ENCODE data around the gene MACROD2. TPM values are rescaled to one million over a fixed set of nuclear protein-coding genes. Genes with fewer than 3 reads are reported as not detected.
A peak's percentile ranks its signal among the peaks of the same experiment; 100 is the strongest.

Gene MACROD2
- total and polyA plus RNA-seq, 4 donors: 0.66 to 10.5 (median 3.3) TPM

DNA sequence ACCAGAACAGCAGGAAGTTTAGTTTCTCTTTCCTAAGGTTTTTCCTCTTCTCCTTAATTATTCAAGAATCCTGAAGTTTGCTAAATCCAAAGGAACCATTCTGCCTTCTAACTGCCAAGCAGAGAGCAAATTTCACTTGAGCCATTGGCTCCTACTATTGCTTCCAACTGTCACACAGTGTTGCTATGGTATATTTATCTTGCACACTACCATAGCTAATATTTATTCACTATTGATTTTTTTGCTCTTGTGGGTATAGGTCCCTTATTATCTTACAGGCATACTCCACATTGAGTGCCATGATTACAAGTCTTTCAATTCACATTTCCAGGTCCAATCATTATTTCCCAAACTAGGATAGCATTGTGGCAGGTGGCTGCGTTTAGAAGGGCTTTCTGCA lies 608.8 kb downstream of the MACROD2 start:
- no peak overlapping the region for H3K9ac ChIP-seq (ENCODE audit: low read depth in 1 of 2, low read length in 2 of 2)
- H3K27ac ChIP-seq (ENCODE audit: low read depth in 1 of 2, low read length in 2 of 2): no peak overlapping the region
- no peak overlapping the region for H3K4me3 ChIP-seq (ENCODE audit: low read depth in 1 of 3, low read length in 3 of 3)
- no peak for DNase-seq (ENCODE audit: low spot score)
- no peaks in the 10 kb centered on the region for H3K36me3 ChIP-seq (ENCODE audit: control insufficient read depth in 4 of 4, insufficient read depth in 3 of 4, low read depth in 1 of 4, low read length in 3 of 4)
- 88% methylated on average over 1 of the region's 1 CpG for WGBS
- H3K27me3 ChIP-seq (ENCODE audit: control insufficient read depth in 4 of 4, insufficient read depth in 4 of 4, low read length in 3 of 4): no peaks in the 10 kb centered on the region
- TF ChIP-seq JUND (IDR thresholded peaks at IDR 0.05) (no peak), TAF1 (conservative IDR thresholded peaks at IDR 0.05) (no peak), HNF4A (conservative IDR thresholded peaks at IDR 0.05) (no peak), RXRA (IDR thresholded peaks at IDR 0.05) (no peak), SP1 (IDR thresholded peaks at IDR 0.05) (no peak), FOXA2 (IDR thresholded peaks at IDR 0.05) (no peak), YY1 (IDR thresholded peaks at IDR 0.05) (no peak)
- TF ChIP-seq, protein P1, sequence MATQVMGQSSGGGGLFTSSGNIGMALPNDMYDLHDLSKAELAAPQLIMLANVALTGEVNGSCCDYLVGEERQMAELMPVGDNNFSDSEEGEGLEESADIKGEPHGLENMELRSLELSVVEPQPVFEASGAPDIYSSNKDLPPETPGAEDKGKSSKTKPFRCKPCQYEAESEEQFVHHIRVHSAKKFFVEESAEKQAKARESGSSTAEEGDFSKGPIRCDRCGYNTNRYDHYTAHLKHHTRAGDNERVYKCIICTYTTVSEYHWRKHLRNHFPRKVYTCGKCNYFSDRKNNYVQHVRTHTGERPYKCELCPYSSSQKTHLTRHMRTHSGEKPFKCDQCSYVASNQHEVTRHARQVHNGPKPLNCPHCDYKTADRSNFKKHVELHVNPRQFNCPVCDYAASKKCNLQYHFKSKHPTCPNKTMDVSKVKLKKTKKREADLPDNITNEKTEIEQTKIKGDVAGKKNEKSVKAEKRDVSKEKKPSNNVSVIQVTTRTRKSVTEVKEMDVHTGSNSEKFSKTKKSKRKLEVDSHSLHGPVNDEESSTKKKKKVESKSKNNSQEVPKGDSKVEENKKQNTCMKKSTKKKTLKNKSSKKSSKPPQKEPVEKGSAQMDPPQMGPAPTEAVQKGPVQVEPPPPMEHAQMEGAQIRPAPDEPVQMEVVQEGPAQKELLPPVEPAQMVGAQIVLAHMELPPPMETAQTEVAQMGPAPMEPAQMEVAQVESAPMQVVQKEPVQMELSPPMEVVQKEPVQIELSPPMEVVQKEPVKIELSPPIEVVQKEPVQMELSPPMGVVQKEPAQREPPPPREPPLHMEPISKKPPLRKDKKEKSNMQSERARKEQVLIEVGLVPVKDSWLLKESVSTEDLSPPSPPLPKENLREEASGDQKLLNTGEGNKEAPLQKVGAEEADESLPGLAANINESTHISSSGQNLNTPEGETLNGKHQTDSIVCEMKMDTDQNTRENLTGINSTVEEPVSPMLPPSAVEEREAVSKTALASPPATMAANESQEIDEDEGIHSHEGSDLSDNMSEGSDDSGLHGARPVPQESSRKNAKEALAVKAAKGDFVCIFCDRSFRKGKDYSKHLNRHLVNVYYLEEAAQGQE (IDR thresholded peaks at IDR 0.05): no peak
- TF ChIP-seq, protein P2, sequence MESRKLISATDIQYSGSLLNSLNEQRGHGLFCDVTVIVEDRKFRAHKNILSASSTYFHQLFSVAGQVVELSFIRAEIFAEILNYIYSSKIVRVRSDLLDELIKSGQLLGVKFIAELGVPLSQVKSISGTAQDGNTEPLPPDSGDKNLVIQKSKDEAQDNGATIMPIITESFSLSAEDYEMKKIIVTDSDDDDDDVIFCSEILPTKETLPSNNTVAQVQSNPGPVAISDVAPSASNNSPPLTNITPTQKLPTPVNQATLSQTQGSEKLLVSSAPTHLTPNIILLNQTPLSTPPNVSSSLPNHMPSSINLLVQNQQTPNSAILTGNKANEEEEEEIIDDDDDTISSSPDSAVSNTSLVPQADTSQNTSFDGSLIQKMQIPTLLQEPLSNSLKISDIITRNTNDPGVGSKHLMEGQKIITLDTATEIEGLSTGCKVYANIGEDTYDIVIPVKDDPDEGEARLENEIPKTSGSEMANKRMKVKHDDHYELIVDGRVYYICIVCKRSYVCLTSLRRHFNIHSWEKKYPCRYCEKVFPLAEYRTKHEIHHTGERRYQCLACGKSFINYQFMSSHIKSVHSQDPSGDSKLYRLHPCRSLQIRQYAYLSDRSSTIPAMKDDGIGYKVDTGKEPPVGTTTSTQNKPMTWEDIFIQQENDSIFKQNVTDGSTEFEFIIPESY (IDR thresholded peaks at IDR 0.05): no peak
- peaks cover 0 to 5% (median 0%) of the 10 kb centered on the region in 4 donors for H3K9me3 ChIP-seq (ENCODE audit: control insufficient read depth in 4 of 4, low read length in 3 of 4)
- peaks cover 0 to 5% (median under 1%) of the 10 kb centered on the region in 4 donors for H3K4me1 ChIP-seq (ENCODE audit: control insufficient read depth in 4 of 4, insufficient read depth in 4 of 4, low read length in 3 of 4)

DNA sequence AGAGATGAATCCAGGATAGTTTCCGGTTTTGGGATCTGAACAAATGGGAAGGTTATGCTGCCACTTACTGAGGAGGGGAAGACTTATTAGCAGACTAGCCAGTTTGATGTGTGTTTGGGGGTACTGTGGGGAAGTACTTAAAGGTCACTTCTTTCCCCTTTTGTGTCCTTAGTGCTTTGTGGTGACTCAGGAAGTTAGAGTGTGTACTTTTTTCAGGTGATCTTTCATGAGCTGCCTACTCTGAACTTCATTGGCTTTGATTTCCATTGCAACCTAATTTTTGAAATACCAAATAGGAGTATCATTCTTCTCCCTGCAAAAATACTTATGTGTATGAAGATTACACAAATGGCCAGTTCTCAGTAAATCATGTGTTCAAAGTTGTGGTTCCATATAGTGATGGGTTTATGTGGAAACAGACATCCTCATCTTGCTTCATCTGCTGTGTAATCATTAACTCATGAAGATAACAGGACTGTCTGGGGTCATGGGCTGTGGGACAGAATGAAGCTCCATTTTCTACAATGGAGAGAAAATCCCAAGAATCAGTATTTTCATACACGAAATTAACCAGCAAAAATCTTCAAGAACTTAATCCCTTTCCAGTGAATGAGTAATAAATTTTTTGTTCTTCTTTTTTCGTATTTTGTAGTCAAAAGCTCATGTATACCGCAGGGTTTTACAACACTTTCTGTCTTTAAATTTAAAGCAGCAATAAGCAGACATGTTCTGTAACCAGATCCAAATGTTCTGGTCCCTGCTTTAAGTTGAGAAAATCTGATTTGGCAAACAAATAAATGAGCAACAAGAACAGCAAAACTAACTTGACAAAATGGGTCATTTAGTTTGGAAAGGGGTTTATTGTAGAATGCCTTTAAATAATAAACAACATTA lies 614.3 kb downstream of the MACROD2 start:
- no peaks in the 10 kb centered on the region for H3K36me3 ChIP-seq (ENCODE audit: control insufficient read depth in 4 of 4, insufficient read depth in 3 of 4, low read depth in 1 of 4, low read length in 3 of 4)
- WGBS: 58% methylated on average over 4 of the region's 4 CpGs
- peak overlapping the region in 1 of 2 donors; percentile 53 for H3K27ac ChIP-seq (ENCODE audit: low read depth in 1 of 2, low read length in 2 of 2)
- no peak overlapping the region for H3K4me3 ChIP-seq (ENCODE audit: low read depth in 1 of 3, low read length in 3 of 3)
- TF ChIP-seq YY1 (IDR thresholded peaks at IDR 0.05): peak; percentile 96
- TF ChIP-seq SP1 (IDR thresholded peaks at IDR 0.05): peak; percentile 76
- TF ChIP-seq, protein P3, sequence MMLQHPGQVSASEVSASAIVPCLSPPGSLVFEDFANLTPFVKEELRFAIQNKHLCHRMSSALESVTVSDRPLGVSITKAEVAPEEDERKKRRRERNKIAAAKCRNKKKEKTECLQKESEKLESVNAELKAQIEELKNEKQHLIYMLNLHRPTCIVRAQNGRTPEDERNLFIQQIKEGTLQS (IDR thresholded peaks at IDR 0.05): peak; percentile 45
- peak; percentile 23 for TF ChIP-seq FOXA2 (IDR thresholded peaks at IDR 0.05)
- peak; percentile 30 to 31 for TF ChIP-seq RAD21 (IDR thresholded peaks at IDR 0.05)
- TF ChIP-seq, protein P4, sequence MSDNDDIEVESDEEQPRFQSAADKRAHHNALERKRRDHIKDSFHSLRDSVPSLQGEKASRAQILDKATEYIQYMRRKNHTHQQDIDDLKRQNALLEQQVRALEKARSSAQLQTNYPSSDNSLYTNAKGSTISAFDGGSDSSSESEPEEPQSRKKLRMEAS (IDR thresholded peaks at IDR 0.05): peak; percentile 14
- TF ChIP-seq JUND (IDR thresholded peaks at IDR 0.05): peak in 1 of 2 donors; percentile 17
- peak in 1 of 2 donors; percentile 12 for TF ChIP-seq GABPA (IDR thresholded peaks at IDR 0.05 in 1 of 2, conservative IDR thresholded peaks at IDR 0.05 in 1 of 2)
- TF ChIP-seq, protein P2 (IDR thresholded peaks at IDR 0.05): peak; percentile 56
- no peak for TF ChIP-seq HNF4G (IDR thresholded peaks at IDR 0.05)
- no peak for TF ChIP-seq EGR1 (IDR thresholded peaks at IDR 0.05; ENCODE audit: low read depth in 2 of 2)
- peak; percentile 35 to 53 for TF ChIP-seq HNF4A (conservative IDR thresholded peaks at IDR 0.05)
- no peak for TF ChIP-seq NR2F2 (IDR thresholded peaks at IDR 0.05)
- peak; percentile 67 to 71 for TF ChIP-seq RXRA (IDR thresholded peaks at IDR 0.05)
- H3K27me3 ChIP-seq (ENCODE audit: control insufficient read depth in 4 of 4, insufficient read depth in 4 of 4, low read length in 3 of 4): no peaks in the 10 kb centered on the region
- peaks cover 0 to 6% (median 4%) of the 10 kb centered on the region in 4 donors for H3K4me1 ChIP-seq (ENCODE audit: control insufficient read depth in 4 of 4, insufficient read depth in 4 of 4, low read length in 3 of 4)
- H3K9me3 ChIP-seq (ENCODE audit: control insufficient read depth in 4 of 4, low read length in 3 of 4): no peaks in the 10 kb centered on the region
- no peak for DNase-seq (ENCODE audit: low spot score)
- H3K9ac ChIP-seq (ENCODE audit: low read depth in 1 of 2, low read length in 2 of 2): no peak overlapping the region

Measured in liver (tissue), 9 donors.